WTC11 (cell line): Measurements from ENCODE around the gene KLF13. TPM values are rescaled to one million over a fixed set of nuclear protein-coding genes. Genes with fewer than 3 reads are reported as not detected.

Experiments used
- ATAC-seq: fragments of 200-7000 bp; cut with Tn5 transposase; 2 replicates; pipeline ENCODE4 v1.10.0; 2021; ENCODE audit warnings: mild to moderate bottlenecking, moderate library complexity
- CTCF ChIA-PET: fragments of 300-600 bp; sonication (Branson Sonifier 250); formaldehyde crosslinking; loops from one replicate; lab custom pipeline; 2021; ENCODE audit warnings: antibody characterized with exemption; lab: Charles Lee
- POLR2A ChIA-PET: fragments of 350-600 bp; sonication (Branson Sonifier 250); formaldehyde crosslinking; loops from one replicate; lab custom pipeline; 2021; ENCODE audit warnings: antibody characterized with exemption; lab: Charles Lee
- DNase-seq: peaks from one replicate; pipeline ENCODE4 v3.0.0; 2021; ENCODE audit warnings: low spot score
- H3K27ac Mint-ChIP-seq: 2 replicates; pipeline ENCODE4 v1.8.0; 2021; ENCODE audit warnings: mixed read lengths
- H3K27me3 Mint-ChIP-seq: 2 replicates; pipeline ENCODE4 v1.8.0; 2021; ENCODE audit warnings: low read depth, mild to moderate bottlenecking, moderate library complexity, mixed read lengths
- H3K36me3 Mint-ChIP-seq: 2 replicates; pipeline ENCODE4 v1.8.0; 2021; ENCODE audit warnings: mixed read lengths
- H3K4me1 Mint-ChIP-seq: 2 replicates; pipeline ENCODE4 v1.8.0; 2022; ENCODE audit warnings: mixed read lengths
- H3K4me3 Mint-ChIP-seq: 2 replicates; pipeline ENCODE4 v1.8.0; 2021; ENCODE audit warnings: mild to moderate bottlenecking, moderate library complexity, mixed read lengths
- H3K9me3 Mint-ChIP-seq: 2 replicates; pipeline ENCODE4 v1.8.0; 2021; ENCODE audit warnings: mixed read lengths
- CBFB ChIP-seq: sonication (generic); formaldehyde crosslinking; IDR thresholded peaks from 2 replicates; pipeline ENCODE4 v1.8.1; 2022; ENCODE audit warnings: mild to moderate bottlenecking, low read depth, missing genetic modification reagents
- EMX1 ChIP-seq: fragments of 250-450 bp; sonication (Bioruptor Pico); IDR thresholded peaks from 2 replicates; pipeline ENCODE4 v1.8.0; 2021; ENCODE audit warnings: mild to moderate bottlenecking
- ESRRA ChIP-seq: sonication (generic); formaldehyde crosslinking; IDR thresholded peaks from 2 replicates; pipeline ENCODE4 v1.8.1; 2022; ENCODE audit warnings: mild to moderate bottlenecking, missing genetic modification reagents, borderline replicate concordance
- FOXJ3 ChIP-seq: sonication (generic); formaldehyde crosslinking; IDR thresholded peaks from 2 replicates; pipeline ENCODE4 v1.9.0; 2021; ENCODE audit warnings: missing genetic modification reagents, mild to moderate bottlenecking, borderline replicate concordance
- FOXP1 ChIP-seq: sonication (generic); formaldehyde crosslinking; IDR thresholded peaks from 2 replicates; pipeline ENCODE4 v1.8.0; 2022; ENCODE audit warnings: missing genetic modification reagents, mild to moderate bottlenecking, moderate library complexity, borderline replicate concordance
- HMGA2 ChIP-seq: fragments of 250-450 bp; sonication (Bioruptor Pico); IDR thresholded peaks from 2 replicates; pipeline ENCODE4 v1.4.0; 2021; ENCODE audit warnings: mild to moderate bottlenecking, moderate library complexity
- MYBL2 ChIP-seq: sonication (generic); formaldehyde crosslinking; IDR thresholded peaks from 2 replicates; pipeline ENCODE4 v1.8.1; 2023; ENCODE audit warnings: mild to moderate bottlenecking, moderate library complexity, missing genetic modification reagents
- NFATC4 ChIP-seq: fragments of 250-450 bp; sonication (Bioruptor Pico); IDR thresholded peaks from 2 replicates; pipeline ENCODE4 v1.9.0; 2021; ENCODE audit warnings: mild to moderate bottlenecking
- NFYB ChIP-seq: sonication (generic); formaldehyde crosslinking; conservative IDR thresholded peaks from 2 replicates; pipeline ENCODE4 v1.8.0; 2022; ENCODE audit warnings: low read depth, missing genetic modification reagents
- OVOL2 ChIP-seq: fragments of 250-450 bp; sonication (Bioruptor Pico); IDR thresholded peaks from 2 replicates; pipeline ENCODE4 v1.9.0; 2021; ENCODE audit warnings: mild to moderate bottlenecking, borderline replicate concordance
- RORB ChIP-seq: fragments of 250-450 bp; sonication (Bioruptor Pico); IDR thresholded peaks from 2 replicates; pipeline ENCODE4 v1.9.0; 2021; ENCODE audit warnings: mild to moderate bottlenecking
- SMAD4 ChIP-seq: sonication (generic); formaldehyde crosslinking; IDR thresholded peaks from 2 replicates; pipeline ENCODE4 v1.8.0; 2022; ENCODE audit warnings: mild to moderate bottlenecking, missing genetic modification reagents
- SP1 ChIP-seq: sonication (generic); formaldehyde crosslinking; conservative IDR thresholded peaks from 2 replicates; pipeline ENCODE4 v1.8.1; 2022; ENCODE audit warnings: missing genetic modification reagents
- TEAD1 ChIP-seq: sonication (generic); formaldehyde crosslinking; IDR thresholded peaks from 2 replicates; pipeline ENCODE4 v1.8.0; 2022; ENCODE audit warnings: mild to moderate bottlenecking, missing genetic modification reagents
- TEAD4 ChIP-seq: sonication (generic); formaldehyde crosslinking; IDR thresholded peaks from 2 replicates; pipeline ENCODE4 v1.8.0; 2022; ENCODE audit warnings: mild to moderate bottlenecking, missing genetic modification reagents
- TP53 ChIP-seq: sonication (generic); formaldehyde crosslinking; IDR thresholded peaks from 2 replicates; pipeline ENCODE4 v1.8.1; 2023; ENCODE audit warnings: mild to moderate bottlenecking, missing genetic modification reagents
- USF1 ChIP-seq: sonication (generic); formaldehyde crosslinking; IDR thresholded peaks from 2 replicates; pipeline ENCODE4 v1.8.0; 2022; ENCODE audit warnings: mild to moderate bottlenecking, missing genetic modification reagents
- ZNF219 ChIP-seq: sonication (generic); formaldehyde crosslinking; IDR thresholded peaks from 2 replicates; pipeline ENCODE4 v1.8.0; 2023; ENCODE audit warnings: missing genetic modification reagents, mild to moderate bottlenecking, borderline replicate concordance
- ZNF263 ChIP-seq: sonication (generic); formaldehyde crosslinking; IDR thresholded peaks from 2 replicates; pipeline ENCODE4 v1.8.1; 2022; ENCODE audit warnings: low read depth, mild to moderate bottlenecking, moderate library complexity, missing genetic modification reagents
- ZNF423 ChIP-seq: fragments of 250-450 bp; sonication (Bioruptor Pico); IDR thresholded peaks from 2 replicates; pipeline ENCODE4 v2.1.2; 2022; ENCODE audit warnings: mild to moderate bottlenecking, moderate library complexity
- ZNF512 ChIP-seq: sonication (generic); formaldehyde crosslinking; IDR thresholded peaks from 2 replicates; pipeline ENCODE4 v1.8.1; 2022; ENCODE audit warnings: missing genetic modification reagents, borderline replicate concordance
- total RNA-seq: library from RNA; stranded (reverse); gene quantifications from 3 replicates; pipeline ENCODE4 v1.2.3, GENCODE V29; 2021
- TF ChIP-seq, protein P1 (sequence below): sonication (generic); formaldehyde crosslinking; IDR thresholded peaks from 2 replicates; pipeline ENCODE4 v1.8.0; 2023; ENCODE audit warnings: mild to moderate bottlenecking, missing genetic modification reagents
- TF ChIP-seq, protein P2 (sequence below): sonication (generic); formaldehyde crosslinking; IDR thresholded peaks from 2 replicates; pipeline ENCODE4 v1.8.1; 2022; ENCODE audit warnings: low read depth, missing genetic modification reagents, borderline replicate concordance
- TF ChIP-seq, protein P3 (sequence below): sonication (generic); formaldehyde crosslinking; IDR thresholded peaks from 2 replicates; pipeline ENCODE4 v1.8.1; 2023; ENCODE audit warnings: mild to moderate bottlenecking, missing genetic modification reagents
- TF ChIP-seq, protein P4 (sequence below): sonication (generic); formaldehyde crosslinking; IDR thresholded peaks from 2 replicates; pipeline ENCODE4 v1.8.0; 2022; ENCODE audit warnings: mild to moderate bottlenecking, missing genetic modification reagents

Gene KLF13
- total RNA-seq, 1 experiment from 2014 or later, result 38.1 TPM

DNA sequence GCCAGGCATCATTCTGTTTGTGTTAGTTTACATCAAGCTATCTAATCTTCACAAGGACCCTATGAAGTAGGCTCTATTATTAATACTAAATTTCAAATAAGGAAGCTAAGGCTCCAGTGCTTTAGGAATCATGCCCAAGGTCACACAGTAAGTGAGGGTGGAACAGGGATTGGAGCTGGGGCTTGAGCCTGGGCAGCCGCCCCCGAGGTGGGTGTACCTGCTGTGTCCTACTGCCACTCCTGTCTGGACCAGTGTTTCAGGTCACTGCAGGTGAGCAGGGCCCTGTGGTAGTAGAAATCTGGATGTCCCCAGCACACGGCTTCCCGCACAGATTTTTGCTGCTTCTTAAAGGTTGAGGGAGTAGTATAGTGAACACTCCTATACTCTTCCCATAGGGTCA is 6.5 kb downstream of the KLF13 start (continued):
- TF ChIP-seq, protein P1, sequence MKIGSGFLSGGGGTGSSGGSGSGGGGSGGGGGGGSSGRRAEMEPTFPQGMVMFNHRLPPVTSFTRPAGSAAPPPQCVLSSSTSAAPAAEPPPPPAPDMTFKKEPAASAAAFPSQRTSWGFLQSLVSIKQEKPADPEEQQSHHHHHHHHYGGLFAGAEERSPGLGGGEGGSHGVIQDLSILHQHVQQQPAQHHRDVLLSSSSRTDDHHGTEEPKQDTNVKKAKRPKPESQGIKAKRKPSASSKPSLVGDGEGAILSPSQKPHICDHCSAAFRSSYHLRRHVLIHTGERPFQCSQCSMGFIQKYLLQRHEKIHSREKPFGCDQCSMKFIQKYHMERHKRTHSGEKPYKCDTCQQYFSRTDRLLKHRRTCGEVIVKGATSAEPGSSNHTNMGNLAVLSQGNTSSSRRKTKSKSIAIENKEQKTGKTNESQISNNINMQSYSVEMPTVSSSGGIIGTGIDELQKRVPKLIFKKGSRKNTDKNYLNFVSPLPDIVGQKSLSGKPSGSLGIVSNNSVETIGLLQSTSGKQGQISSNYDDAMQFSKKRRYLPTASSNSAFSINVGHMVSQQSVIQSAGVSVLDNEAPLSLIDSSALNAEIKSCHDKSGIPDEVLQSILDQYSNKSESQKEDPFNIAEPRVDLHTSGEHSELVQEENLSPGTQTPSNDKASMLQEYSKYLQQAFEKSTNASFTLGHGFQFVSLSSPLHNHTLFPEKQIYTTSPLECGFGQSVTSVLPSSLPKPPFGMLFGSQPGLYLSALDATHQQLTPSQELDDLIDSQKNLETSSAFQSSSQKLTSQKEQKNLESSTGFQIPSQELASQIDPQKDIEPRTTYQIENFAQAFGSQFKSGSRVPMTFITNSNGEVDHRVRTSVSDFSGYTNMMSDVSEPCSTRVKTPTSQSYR, result no peak
- no peak for TF ChIP-seq NFATC4 (CRISPR knock-in tag)
- no peak for TF ChIP-seq USF1 (CRISPR knock-in tag)
- TF ChIP-seq TEAD1 (CRISPR knock-in tag), result no peak
- TF ChIP-seq, protein P2, sequence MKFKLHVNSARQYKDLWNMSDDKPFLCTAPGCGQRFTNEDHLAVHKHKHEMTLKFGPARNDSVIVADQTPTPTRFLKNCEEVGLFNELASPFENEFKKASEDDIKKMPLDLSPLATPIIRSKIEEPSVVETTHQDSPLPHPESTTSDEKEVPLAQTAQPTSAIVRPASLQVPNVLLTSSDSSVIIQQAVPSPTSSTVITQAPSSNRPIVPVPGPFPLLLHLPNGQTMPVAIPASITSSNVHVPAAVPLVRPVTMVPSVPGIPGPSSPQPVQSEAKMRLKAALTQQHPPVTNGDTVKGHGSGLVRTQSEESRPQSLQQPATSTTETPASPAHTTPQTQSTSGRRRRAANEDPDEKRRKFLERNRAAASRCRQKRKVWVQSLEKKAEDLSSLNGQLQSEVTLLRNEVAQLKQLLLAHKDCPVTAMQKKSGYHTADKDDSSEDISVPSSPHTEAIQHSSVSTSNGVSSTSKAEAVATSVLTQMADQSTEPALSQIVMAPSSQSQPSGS (CRISPR knock-in tag), result no peak
- TF ChIP-seq ESRRA, result no peak
- no peak for TF ChIP-seq FOXP1 (CRISPR knock-in tag)

- Mint-ChIP-seq H3K27me3 (no peaks in the 10 kb centered on the region), H3K36me3 (no peaks in the 10 kb centered on the region), H3K27ac (no peak overlapping the region), H3K9me3 (no peaks in the 10 kb centered on the region), H3K4me1 (peaks cover 72% of the 10 kb centered on the region), H3K4me3 (no peak overlapping the region)
- DNase-seq (no peak), ATAC-seq (no peak)
- CTCF ChIA-PET, result interaction anchor here (1.0 kb wide), 1 partner anchor 101 kb away, joined by 6 read pairs; no protein-coding TSS in a partner anchor
- POLR2A ChIA-PET, result no interaction called here
- TF ChIP-seq RORB (CRISPR knock-in tag), result no peak
- TF ChIP-seq, protein P3, sequence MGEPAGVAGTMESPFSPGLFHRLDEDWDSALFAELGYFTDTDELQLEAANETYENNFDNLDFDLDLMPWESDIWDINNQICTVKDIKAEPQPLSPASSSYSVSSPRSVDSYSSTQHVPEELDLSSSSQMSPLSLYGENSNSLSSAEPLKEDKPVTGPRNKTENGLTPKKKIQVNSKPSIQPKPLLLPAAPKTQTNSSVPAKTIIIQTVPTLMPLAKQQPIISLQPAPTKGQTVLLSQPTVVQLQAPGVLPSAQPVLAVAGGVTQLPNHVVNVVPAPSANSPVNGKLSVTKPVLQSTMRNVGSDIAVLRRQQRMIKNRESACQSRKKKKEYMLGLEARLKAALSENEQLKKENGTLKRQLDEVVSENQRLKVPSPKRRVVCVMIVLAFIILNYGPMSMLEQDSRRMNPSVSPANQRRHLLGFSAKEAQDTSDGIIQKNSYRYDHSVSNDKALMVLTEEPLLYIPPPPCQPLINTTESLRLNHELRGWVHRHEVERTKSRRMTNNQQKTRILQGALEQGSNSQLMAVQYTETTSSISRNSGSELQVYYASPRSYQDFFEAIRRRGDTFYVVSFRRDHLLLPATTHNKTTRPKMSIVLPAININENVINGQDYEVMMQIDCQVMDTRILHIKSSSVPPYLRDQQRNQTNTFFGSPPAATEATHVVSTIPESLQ (CRISPR knock-in tag), result no peak
- no peak for TF ChIP-seq HMGA2 (CRISPR knock-in tag)
- TF ChIP-seq CBFB (CRISPR knock-in tag), result no peak
- no peak for TF ChIP-seq TP53 (CRISPR knock-in tag)
- TF ChIP-seq TEAD4 (CRISPR knock-in tag), result no peak
- TF ChIP-seq, protein P4, sequence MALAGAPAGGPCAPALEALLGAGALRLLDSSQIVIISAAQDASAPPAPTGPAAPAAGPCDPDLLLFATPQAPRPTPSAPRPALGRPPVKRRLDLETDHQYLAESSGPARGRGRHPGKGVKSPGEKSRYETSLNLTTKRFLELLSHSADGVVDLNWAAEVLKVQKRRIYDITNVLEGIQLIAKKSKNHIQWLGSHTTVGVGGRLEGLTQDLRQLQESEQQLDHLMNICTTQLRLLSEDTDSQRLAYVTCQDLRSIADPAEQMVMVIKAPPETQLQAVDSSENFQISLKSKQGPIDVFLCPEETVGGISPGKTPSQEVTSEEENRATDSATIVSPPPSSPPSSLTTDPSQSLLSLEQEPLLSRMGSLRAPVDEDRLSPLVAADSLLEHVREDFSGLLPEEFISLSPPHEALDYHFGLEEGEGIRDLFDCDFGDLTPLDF (CRISPR knock-in tag), result no peak
- no peak for TF ChIP-seq OVOL2 (CRISPR knock-in tag)
Observed at GRCh38 chr15:31333820-31334219, 7.2 kb downstream of the KLF13 start.

DNA sequence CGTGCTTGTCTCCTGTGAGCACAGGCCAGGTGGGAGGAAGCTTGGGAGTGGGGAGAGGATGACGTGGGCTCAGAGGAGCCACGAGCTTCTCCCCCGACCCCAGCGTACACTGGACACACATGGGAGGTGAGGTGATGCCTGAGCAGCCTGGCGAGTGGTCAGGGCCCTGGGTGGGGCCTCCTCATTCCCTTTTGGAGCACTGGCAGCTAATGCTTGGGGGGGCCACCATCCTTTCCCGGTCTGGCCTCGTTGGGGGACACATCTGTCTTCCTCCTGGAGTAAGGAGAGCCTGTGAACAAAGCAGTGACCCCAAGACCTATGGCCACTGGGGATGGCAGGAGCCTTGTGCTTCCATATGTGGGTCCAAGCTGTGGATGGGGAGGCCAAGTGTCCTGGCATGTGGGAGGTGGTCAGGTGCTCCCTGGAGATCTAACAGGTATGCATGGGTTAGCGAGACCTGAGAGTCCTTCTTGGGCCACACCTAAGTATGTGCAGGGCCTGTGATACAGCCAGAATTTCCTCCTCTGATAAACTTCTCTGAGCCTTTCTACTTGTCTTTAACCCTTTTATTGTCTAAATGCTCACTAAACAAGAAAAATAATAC is 9.5 kb downstream of the KLF13 start:
- Mint-ChIP-seq H3K9me3 (no peaks in the 10 kb centered on the region), H3K27ac (no peak overlapping the region), H3K4me1 (peaks cover 57% of the 10 kb centered on the region), H3K4me3 (no peak overlapping the region), H3K36me3 (no peaks in the 10 kb centered on the region), H3K27me3 (no peaks in the 10 kb centered on the region)
- no peak for ATAC-seq
- DNase-seq, result no peak
- CTCF ChIA-PET, result interaction anchor here (0.9 kb wide), 1 partner anchor 99 kb away, joined by 4 read pairs; no protein-coding TSS in a partner anchor
- POLR2A ChIA-PET, result no interaction called here
- TF ChIP-seq MYBL2 (CRISPR knock-in tag) (no peak), ZNF219 (CRISPR knock-in tag) (no peak), ZNF512 (CRISPR knock-in tag) (no peak), TEAD1 (CRISPR knock-in tag) (no peak), ZNF423 (CRISPR knock-in tag) (no peak), USF1 (CRISPR knock-in tag) (no peak), SMAD4 (CRISPR knock-in tag) (no peak), SP1 (CRISPR knock-in tag) (no peak), EMX1 (CRISPR knock-in tag) (no peak), ZNF263 (CRISPR knock-in tag) (no peak), NFYB (CRISPR knock-in tag) (no peak), FOXJ3 (CRISPR knock-in tag) (no peak)
